K562 (cell line): ENCODE data around the gene SHISA6. TPM values are rescaled to one million over a fixed set of nuclear protein-coding genes. Genes with fewer than 3 reads are reported as not detected.

ENCODE experiments used
- ATAC-seq: fragments of 200-7000 bp; cut with Tn5 transposase; 3 replicates; pipeline ENCODE4 v1.9.1; 2020; ENCODE audit warnings: moderate library complexity
- BruUV-seq: library from RNA; stranded (reverse); fragments of 400-500 nt; replicated peaks from 2 replicates; lab custom pipeline; 2021; lab: Mats Ljungman, UMichigan
- CTCF ChIA-PET: fragments of 300-600 bp; formaldehyde crosslinking; extraction: SDS; loops from one replicate; lab custom pipeline; 2021; ENCODE audit warnings: low intra/inter-chr PET ratio; lab: Yijun Ruan, JAX
- POLR2A ChIA-PET: fragments of 300-600, 350-650 bp; sonication (Branson Sonifier 250); formaldehyde crosslinking; extraction: SDS; loops from one replicate; lab custom pipeline; 2021; ENCODE audit warnings: antibody characterized with exemption, inconsistent platforms; lab: Yijun Ruan, JAX
- DNase-seq, 4 experiments: peaks; one replicate each; pipeline versions ENCODE4 v3.0.0 to v3.0.0-alpha.2; 2011 to 2018; ENCODE audit warnings: low spot score in 3 of 4, mixed read lengths in 3 of 4; ENCODE audit errors: extremely low read depth in 1 of 4
- FAIRE-seq: peaks from 2 replicates; lab custom pipeline; 2011; peaks lifted over from hg19 to GRCh38; lab: Jason Lieb, UNC
- H2AFZ ChIP-seq: 2 replicates; pipeline ENCODE4 v1.6.0; 2011; ENCODE audit warnings: low read depth, low read length, control low read depth, inconsistent platforms
- H3K27ac ChIP-seq: fragments of 200-600 bp; 3 replicates; pipeline ENCODE4 v1.8.0; 2011; ENCODE audit warnings: low read depth, mild to moderate bottlenecking, control low read depth, inconsistent platforms, low read length, moderate library complexity, mixed read lengths; ENCODE audit errors: extremely low read depth
- H3K27me3 ChIP-seq, 2 experiments: fragments of 300-600 bp in 1 of 2; 2 replicates in 1 of 2; 3 replicates in 1 of 2; pipeline versions ENCODE4 v1.6.0 to v1.8.0; 2011; ENCODE audit warnings: inconsistent platforms in 2 of 2, low read length in 2 of 2, mild to moderate bottlenecking in 1 of 2, mixed read lengths in 1 of 2, moderate library complexity in 1 of 2; ENCODE audit not compliant: control insufficient read depth in 2 of 2, insufficient read depth in 2 of 2
- H3K36me3 ChIP-seq: fragments of 300-600 bp; 3 replicates; pipeline ENCODE4 v1.8.0; 2011; ENCODE audit warnings: mild to moderate bottlenecking, low read length, inconsistent platforms; ENCODE audit not compliant: control insufficient read depth, insufficient read depth
- H3K4me1 ChIP-seq, 2 experiments: fragments of 200-600 bp in 1 of 2; replicated peaks in 1 of 2; 2 replicates in 1 of 2; 3 replicates in 1 of 2; pipeline versions ENCODE4 v1.5.1 to v1.8.0; 2011; ENCODE audit warnings: inconsistent platforms in 2 of 2, low read length in 2 of 2, mild to moderate bottlenecking in 1 of 2, mixed read lengths in 1 of 2, moderate library complexity in 1 of 2; ENCODE audit not compliant: control insufficient read depth in 2 of 2, insufficient read depth in 2 of 2
- H3K4me2 ChIP-seq: 2 replicates; pipeline ENCODE4 v1.6.1; 2011; ENCODE audit warnings: low read length, control low read depth, inconsistent platforms, mixed read lengths; ENCODE audit not compliant: insufficient read depth
- H3K4me3 ChIP-seq: fragments of 200-600 bp; sonication (generic), shearing (Covaris generic); 2 replicates; pipeline ENCODE4 v1.5.1; 2016; ENCODE audit warnings: control low read depth, inconsistent platforms
- H3K79me2 ChIP-seq: fragments of 200-600 bp; 3 replicates; pipeline ENCODE4 v1.8.0; 2011; ENCODE audit warnings: low read length, inconsistent platforms; ENCODE audit not compliant: control insufficient read depth, insufficient read depth
- H3K9ac ChIP-seq, 2 experiments: 2 replicates each; pipeline versions ENCODE4 v1.6.0 to v1.6.1; 2011; ENCODE audit warnings: low read depth in 2 of 2, low read length in 2 of 2, control low read depth in 1 of 2, inconsistent platforms in 1 of 2, mild to moderate bottlenecking in 1 of 2, mixed read lengths in 1 of 2; ENCODE audit not compliant: insufficient read depth in 1 of 2
- H3K9me1 ChIP-seq: one replicate; pipeline ENCODE4 v1.6.0; 2011; ENCODE audit warnings: inconsistent platforms, mild to moderate bottlenecking, low read length, moderate library complexity; ENCODE audit not compliant: control insufficient read depth, insufficient read depth
- H3K9me3 ChIP-seq: replicated peaks from 2 replicates; pipeline ENCODE4 v1.5.1; 2011; ENCODE audit warnings: low read depth, low read length, inconsistent platforms; ENCODE audit not compliant: control insufficient read depth, insufficient read depth
- H4K20me1 ChIP-seq: replicated peaks from 2 replicates; pipeline ENCODE4 v1.6.1; 2011; ENCODE audit warnings: low read length, inconsistent platforms, mixed read lengths; ENCODE audit not compliant: control insufficient read depth, insufficient read depth
- ARID1B ChIP-seq: fragments of 450-650 bp; IDR thresholded peaks from 2 replicates; pipeline ENCODE4 v1.6.1; 2016; ENCODE audit warnings: antibody characterized with exemption, mild to moderate bottlenecking, inconsistent platforms
- ASH1L ChIP-seq: fragments of 450-650 bp; IDR thresholded peaks from 2 replicates; pipeline ENCODE4 v1.6.1; 2018; ENCODE audit warnings: borderline replicate concordance, mild to moderate bottlenecking, low read depth; ENCODE audit not compliant: partially characterized antibody
- HDAC2 ChIP-seq: fragments of 450-650 bp; IDR thresholded peaks from 2 replicates; pipeline ENCODE4 v1.6.1; 2016; ENCODE audit warnings: mild to moderate bottlenecking
- HNRNPLL ChIP-seq: fragments of 200-400 bp; formaldehyde crosslinking; IDR thresholded peaks from 2 replicates; pipeline ENCODE4 v1.6.1; 2017; ENCODE audit warnings: low read length, low read depth, mild to moderate bottlenecking; ENCODE audit not compliant: poor library complexity, severe bottlenecking
- NR4A1 ChIP-seq, 2 experiments: fragments of 250-450 bp in 1 of 2; fragments of 450-650 bp in 1 of 2; sonication (Bioruptor Pico) in 1 of 2; IDR thresholded peaks; 2 replicates each; pipeline versions ENCODE4 v1.4.0 to v1.6.1; 2016 to 2020; ENCODE audit warnings: mild to moderate bottlenecking in 2 of 2, missing compliant biosample characterization in 1 of 2, missing genetic modification characterization in 1 of 2, moderate library complexity in 1 of 2
- NUFIP1 ChIP-seq: fragments of 450-650 bp; IDR thresholded peaks from 2 replicates; pipeline ENCODE4 v1.6.1; 2018; ENCODE audit not compliant: partially characterized antibody
- RBFOX2 ChIP-seq: fragments of 200-400 bp; formaldehyde crosslinking; IDR thresholded peaks from 2 replicates; pipeline ENCODE4 v1.6.1; 2017; ENCODE audit warnings: low read depth, mild to moderate bottlenecking, low read length, moderate library complexity
- RBM17 ChIP-seq: fragments of 200-400 bp; formaldehyde crosslinking; IDR thresholded peaks from 2 replicates; pipeline ENCODE4 v1.6.1; 2017; ENCODE audit warnings: low read depth, mild to moderate bottlenecking, low read length, borderline replicate concordance
- RFX1 ChIP-seq: fragments of 450-650 bp; IDR thresholded peaks from 2 replicates; pipeline ENCODE4 v1.6.1; 2016; ENCODE audit warnings: mild to moderate bottlenecking, moderate library complexity
- SMC3 ChIP-seq: conservative IDR thresholded peaks from 2 replicates; pipeline ENCODE4 v1.6.1; 2011; ENCODE audit warnings: low read depth, low read length, improper control_type of control experiment; ENCODE audit not compliant: insufficient read depth
- YBX1 ChIP-seq: fragments of 450-650 bp; IDR thresholded peaks from 2 replicates; pipeline ENCODE4 v1.7.1; 2016; ENCODE audit warnings: mild to moderate bottlenecking
- ZNF232 ChIP-seq: sonication (generic); formaldehyde crosslinking; IDR thresholded peaks from 2 replicates; pipeline ENCODE4 v1.8.0; 2022; ENCODE audit warnings: mild to moderate bottlenecking, missing genetic modification reagents
- WGBS: fragments of 100-300 bp; shearing (Covaris generic); methylation state at CpG from one replicate; pipeline ENCODE4 v1.1.6; 2016; ENCODE audit warnings: low coverage, mixed read lengths; ENCODE audit not compliant: insufficient coverage; ENCODE audit errors: missing lambda C conversion rate; 5-methylcytosine and 5-hydroxymethylcytosine counted together
- in situ Hi-C: fragments of 300-500 bp; cut with MboI; formaldehyde crosslinking; loops from 4 replicates; pipeline ENCODE4 v1.15.0; 2018; ENCODE audit warnings: inconsistent platforms, mixed read lengths
- intact Hi-C: fragments of 100-400 bp; cut with micrococcal nuclease; formaldehyde crosslinking; loops from 2 replicates; pipeline ENCODE4 v1.14.2; 2022
- polyA plus RNA-seq, 8 experiments: library from polyadenylated mRNA; depleted of rRNA in 4 of 8; stranded (reverse) in 5 of 8; unstranded in 3 of 8; fragments of >200 nt; fragmentation: Nextera tagmentation in 2 of 8; fragmentation: Illumina TruSeq in 1 of 8; extraction: Ambion mirVana in 2 of 8; extraction: Trizol in 1 of 8; gene quantifications; 2 replicates each; pipeline versions ENCODE4 v1.2.1 to v1.2.3, GENCODE V29; 2011 to 2014; ENCODE audit warnings: inconsistent platforms in 1 of 8, missing spikeins in 1 of 8
- total RNA-seq, 7 experiments: library from RNA; depleted of rRNA in 6 of 7; stranded (reverse); fragments of >200 nt in 6 of 7; fragmentation: Illumina TruSeq in 2 of 7; extraction: Trizol in 2 of 7; gene quantifications; 2 replicates each; pipeline versions ENCODE4 v1.2.1 to v1.2.3, GENCODE V29; 2011 to 2021; ENCODE audit warnings: low replicate concordance in 1 of 7
- TF ChIP-seq, protein P1 (sequence below): fragments of 250-450 bp; sonication (Bioruptor Pico); IDR thresholded peaks from 2 replicates; pipeline ENCODE4 v1.8.0; 2021; ENCODE audit warnings: moderate library complexity, mild to moderate bottlenecking, inconsistent platforms
- TF ChIP-seq, protein P2 (sequence below): fragments of 150-350 bp; conservative IDR thresholded peaks from 2 replicates; pipeline ENCODE4 v1.6.1; 2014; ENCODE audit warnings: low read length
- TF ChIP-seq, protein P3 (sequence below): fragments of 450-650 bp; formaldehyde crosslinking; IDR thresholded peaks from 2 replicates; pipeline ENCODE4 v1.4.0; 2020; ENCODE audit warnings: mild to moderate bottlenecking

SHISA6 gene
- total and polyA plus RNA-seq, 9 of the 15 experiments (the other 6 are each of a cell fraction or from before 2014, with no cell fraction given) = not detected

DNA sequence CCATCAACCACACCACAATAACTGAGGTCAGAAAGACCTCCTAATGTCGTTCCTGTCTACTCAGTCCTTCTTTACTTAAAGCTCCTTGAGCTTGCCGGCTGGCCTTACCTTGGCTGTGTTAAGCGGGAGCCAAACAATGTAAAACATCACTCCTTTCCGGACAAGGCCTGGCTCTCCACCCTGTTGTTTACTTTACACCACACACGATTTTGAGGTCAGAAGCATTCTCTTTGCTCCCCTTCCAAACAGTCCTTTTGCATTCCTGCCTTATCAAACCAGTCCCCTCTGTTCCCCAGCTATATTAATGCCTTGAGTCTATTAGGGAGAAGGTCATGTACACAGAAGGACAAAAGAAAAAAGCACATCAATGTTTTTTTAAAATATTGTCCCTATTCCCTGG lies 19.3 kb upstream of the SHISA6 start (continued):
- TF ChIP-seq HNRNPLL = no peak
- TF ChIP-seq, protein P1, sequence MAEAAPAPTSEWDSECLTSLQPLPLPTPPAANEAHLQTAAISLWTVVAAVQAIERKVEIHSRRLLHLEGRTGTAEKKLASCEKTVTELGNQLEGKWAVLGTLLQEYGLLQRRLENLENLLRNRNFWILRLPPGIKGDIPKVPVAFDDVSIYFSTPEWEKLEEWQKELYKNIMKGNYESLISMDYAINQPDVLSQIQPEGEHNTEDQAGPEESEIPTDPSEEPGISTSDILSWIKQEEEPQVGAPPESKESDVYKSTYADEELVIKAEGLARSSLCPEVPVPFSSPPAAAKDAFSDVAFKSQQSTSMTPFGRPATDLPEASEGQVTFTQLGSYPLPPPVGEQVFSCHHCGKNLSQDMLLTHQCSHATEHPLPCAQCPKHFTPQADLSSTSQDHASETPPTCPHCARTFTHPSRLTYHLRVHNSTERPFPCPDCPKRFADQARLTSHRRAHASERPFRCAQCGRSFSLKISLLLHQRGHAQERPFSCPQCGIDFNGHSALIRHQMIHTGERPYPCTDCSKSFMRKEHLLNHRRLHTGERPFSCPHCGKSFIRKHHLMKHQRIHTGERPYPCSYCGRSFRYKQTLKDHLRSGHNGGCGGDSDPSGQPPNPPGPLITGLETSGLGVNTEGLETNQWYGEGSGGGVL (CRISPR knock-in tag) = no peak
- no peak for TF ChIP-seq RBM17
- TF ChIP-seq, protein P2, sequence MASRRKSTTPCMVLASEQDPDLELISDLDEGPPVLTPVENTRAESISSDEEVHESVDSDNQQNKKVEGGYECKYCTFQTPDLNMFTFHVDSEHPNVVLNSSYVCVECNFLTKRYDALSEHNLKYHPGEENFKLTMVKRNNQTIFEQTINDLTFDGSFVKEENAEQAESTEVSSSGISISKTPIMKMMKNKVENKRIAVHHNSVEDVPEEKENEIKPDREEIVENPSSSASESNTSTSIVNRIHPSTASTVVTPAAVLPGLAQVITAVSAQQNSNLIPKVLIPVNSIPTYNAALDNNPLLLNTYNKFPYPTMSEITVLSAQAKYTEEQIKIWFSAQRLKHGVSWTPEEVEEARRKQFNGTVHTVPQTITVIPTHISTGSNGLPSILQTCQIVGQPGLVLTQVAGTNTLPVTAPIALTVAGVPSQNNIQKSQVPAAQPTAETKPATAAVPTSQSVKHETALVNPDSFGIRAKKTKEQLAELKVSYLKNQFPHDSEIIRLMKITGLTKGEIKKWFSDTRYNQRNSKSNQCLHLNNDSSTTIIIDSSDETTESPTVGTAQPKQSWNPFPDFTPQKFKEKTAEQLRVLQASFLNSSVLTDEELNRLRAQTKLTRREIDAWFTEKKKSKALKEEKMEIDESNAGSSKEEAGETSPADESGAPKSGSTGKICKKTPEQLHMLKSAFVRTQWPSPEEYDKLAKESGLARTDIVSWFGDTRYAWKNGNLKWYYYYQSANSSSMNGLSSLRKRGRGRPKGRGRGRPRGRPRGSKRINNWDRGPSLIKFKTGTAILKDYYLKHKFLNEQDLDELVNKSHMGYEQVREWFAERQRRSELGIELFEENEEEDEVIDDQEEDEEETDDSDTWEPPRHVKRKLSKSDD = no peak
- no peak for TF ChIP-seq ARID1B
- TF ChIP-seq HDAC2 = no peak
- no peak for TF ChIP-seq ZNF232 (CRISPR knock-in tag)
- no peak for TF ChIP-seq YBX1

DNA sequence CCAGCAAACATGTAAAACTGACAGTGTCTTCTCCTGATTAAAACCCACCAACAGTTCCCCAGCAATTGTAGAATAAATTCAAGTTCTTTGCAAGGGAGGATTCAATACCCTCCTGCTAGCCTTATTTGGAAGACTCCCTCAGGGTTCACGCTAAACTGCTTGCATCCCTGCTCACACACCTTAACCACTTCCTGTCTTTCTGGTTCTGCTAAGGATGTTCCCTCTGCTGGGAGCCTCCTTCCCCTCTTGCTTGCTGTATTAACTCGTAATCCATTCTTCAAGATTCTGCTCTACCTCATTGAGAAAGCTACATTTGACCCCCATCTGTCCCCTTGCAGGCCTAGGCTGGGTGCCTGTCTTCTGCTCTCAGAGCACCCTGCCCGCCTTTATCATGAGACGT lies 2.3 kb upstream of the SHISA6 start:
- ChIA-PET POLR2A (no interaction called here), CTCF (no interaction called here)
- H2AFZ ChIP-seq = no peak overlapping the region
- no peak overlapping the region for H3K4me3 ChIP-seq
- H3K27me3 ChIP-seq = no peaks in the 10 kb centered on the region
- H3K4me2 ChIP-seq = no peak overlapping the region
- no peaks in the 10 kb centered on the region for H3K4me1 ChIP-seq
- H3K9me1 ChIP-seq = no peaks in the 10 kb centered on the region
- ATAC-seq (no peak), FAIRE-seq (no peak), DNase-seq (no peak)
- in situ Hi-C loops = no loop called here
- intact Hi-C loops = no loop called here
- H3K79me2 ChIP-seq = no peaks in the 10 kb centered on the region
- BruUV-seq = no TSS peak
- WGBS = 0% methylated on average over 4 of the region's 4 CpGs
- no peak overlapping the region for H3K9ac ChIP-seq
- no peaks in the 10 kb centered on the region for H4K20me1 ChIP-seq
- no peaks in the 10 kb centered on the region for H3K9me3 ChIP-seq
- no peaks in the 10 kb centered on the region for H3K36me3 ChIP-seq
- no peak overlapping the region for H3K27ac ChIP-seq
- no peak for TF ChIP-seq NR4A1 (CRISPR knock-in tag; IDR thresholded peaks at IDR 0.05)
- TF ChIP-seq NR4A1 (tag; IDR thresholded peaks at IDR 0.05) = no peak
- TF ChIP-seq RFX1 = no peak
- TF ChIP-seq ASH1L = no peak
- no peak for TF ChIP-seq SMC3
- TF ChIP-seq, protein P3, sequence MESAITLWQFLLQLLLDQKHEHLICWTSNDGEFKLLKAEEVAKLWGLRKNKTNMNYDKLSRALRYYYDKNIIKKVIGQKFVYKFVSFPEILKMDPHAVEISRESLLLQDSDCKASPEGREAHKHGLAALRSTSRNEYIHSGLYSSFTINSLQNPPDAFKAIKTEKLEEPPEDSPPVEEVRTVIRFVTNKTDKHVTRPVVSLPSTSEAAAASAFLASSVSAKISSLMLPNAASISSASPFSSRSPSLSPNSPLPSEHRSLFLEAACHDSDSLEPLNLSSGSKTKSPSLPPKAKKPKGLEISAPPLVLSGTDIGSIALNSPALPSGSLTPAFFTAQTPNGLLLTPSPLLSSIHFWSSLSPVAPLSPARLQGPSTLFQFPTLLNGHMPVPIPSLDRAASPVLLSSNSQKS = no peak
- TF ChIP-seq NUFIP1 = no peak
- TF ChIP-seq RBFOX2 = no peak
